Kidney epithelial cell (primary cell): Measurements from ENCODE around the gene RXFP1. TPM values are rescaled to one million over a fixed set of nuclear protein-coding genes. Genes with fewer than 3 reads are reported as not detected.
A peak's percentile ranks its signal among the peaks of the same experiment; 100 is the strongest.

Experiments used
- DNase-seq: peaks from one replicate; pipeline ENCODE4 v3.0.0-alpha.2; 2010; ENCODE audit warnings: low read depth
- H3K27me3 ChIP-seq: 2 replicates; pipeline ENCODE4 v1.6.0; 2011; ENCODE audit warnings: low read length; ENCODE audit not compliant: control insufficient read depth, insufficient read depth
- H3K36me3 ChIP-seq: 2 replicates; pipeline ENCODE4 v1.5.1; 2011; ENCODE audit warnings: low read length; ENCODE audit not compliant: control insufficient read depth, insufficient read depth
- H3K4me3 ChIP-seq: 2 replicates; pipeline ENCODE4 v1.5.1; 2011; ENCODE audit warnings: low read depth, mild to moderate bottlenecking, control low read depth, low read length
- CTCF ChIP-seq: IDR thresholded peaks from 2 replicates; pipeline ENCODE4 v1.5.1; 2011; ENCODE audit warnings: mild to moderate bottlenecking, moderate library complexity, low read length, control low read depth, inconsistent platforms; ENCODE audit not compliant: insufficient read depth, poor library complexity, severe bottlenecking
- total RNA-seq: library from RNA; depleted of rRNA; stranded (reverse); fragments of >200 nt; gene quantifications from 2 replicates; pipeline ENCODE4 v1.2.3, GENCODE V29; 2015

Gene RXFP1
- total RNA-seq, 1 donor from 2014 or later, result not detected

- no peak for DNase-seq
- Histone ChIP-seq H3K36me3 (no peaks in the 10 kb centered on the region), H3K4me3 (no peak overlapping the region), H3K27me3 (no peaks in the 10 kb centered on the region)
- peak; percentile 55 for TF ChIP-seq CTCF
Observed at GRCh38 chr4:158667651-158668198, 146.0 kb downstream of the RXFP1 start.

- H3K4me3 ChIP-seq, result no peak overlapping the region
- no peak for TF ChIP-seq CTCF
- DNase-seq, result no peak
- no peaks in the 10 kb centered on the region for H3K27me3 ChIP-seq
- H3K36me3 ChIP-seq, result no peaks in the 10 kb centered on the region
Observed at GRCh38 chr4:158669310-158669709, 147.6 kb downstream of the RXFP1 start.

- Histone ChIP-seq H3K27me3 (no peaks in the 10 kb centered on the region), H3K4me3 (peak overlapping the region; percentile 94), H3K36me3 (no peaks in the 10 kb centered on the region)
- no peak for TF ChIP-seq CTCF
- peak; percentile 42 for DNase-seq
Observed at GRCh38 chr4:158670975-158671664, 149.4 kb downstream of the RXFP1 start.

- DNase-seq, result no peak
- Histone ChIP-seq H3K4me3 (peak within 1 kb of the TSS; percentile 94), H3K27me3 (no peaks in the 10 kb centered on the region), H3K36me3 (no peaks in the 10 kb centered on the region)
- TF ChIP-seq CTCF, result no peak
Observed at GRCh38 chr4:158671665-158671914, 149.9 kb downstream of the RXFP1 start, which contains the start of gene C4orf46. TSS of gene C4orf46 (minus strand) at chr4:158671887. CDS start at chr4:158671801, 86 bp downstream.

GRCh38 chr4:158671915-158672806 lies 150.5 kb downstream of the RXFP1 start, which contains the start of gene ETFDH:
TSS of gene ETFDH (plus strand) at chr4:158672296. CDS start at chr4:158672457, 161 bp downstream.
- peak; percentile 96 for DNase-seq
- H3K27me3 ChIP-seq, result no peaks in the 10 kb centered on the region
- peak; percentile 77 for TF ChIP-seq CTCF
- H3K4me3 ChIP-seq, result peak within 1 kb of the TSS; percentile 94
- no peaks in the 10 kb centered on the region for H3K36me3 ChIP-seq
